Mesothelial cell of epicardium (in vitro differentiated cells): ENCODE data around the gene PLK4. TPM values are rescaled to one million over a fixed set of nuclear protein-coding genes. Genes with fewer than 3 reads are reported as not detected.

ENCODE experiments used
- DNase-seq, 2 experiments: peaks; one replicate each; pipeline ENCODE4 v3.0.0; 2021; ENCODE audit warnings: low spot score in 2 of 2; ENCODE audit not compliant: unreplicated experiment in 2 of 2
- H3K27ac Mint-ChIP-seq: 2 replicates; pipeline ENCODE4 v1.8.0; 2021; ENCODE audit warnings: mixed read lengths
- H3K27me3 Mint-ChIP-seq: 2 replicates; pipeline ENCODE4 v1.8.0; 2021; ENCODE audit warnings: low read depth, mixed read lengths
- H3K36me3 Mint-ChIP-seq: 2 replicates; pipeline ENCODE4 v1.8.0; 2021; ENCODE audit warnings: mixed read lengths
- H3K4me1 Mint-ChIP-seq: 2 replicates; pipeline ENCODE4 v1.8.0; 2021; ENCODE audit warnings: mixed read lengths
- H3K4me3 Mint-ChIP-seq: 2 replicates; pipeline ENCODE4 v1.8.0; 2021; ENCODE audit warnings: mild to moderate bottlenecking, moderate library complexity, mixed read lengths
- H3K9me3 Mint-ChIP-seq: 2 replicates; pipeline ENCODE4 v1.8.0; 2021; ENCODE audit warnings: mixed read lengths
- CTCF ChIP-seq: fragments of 200-600 bp; sonication (generic); IDR thresholded peaks from one replicate; pipeline ENCODE4 v1.5.0; 2021; ENCODE audit warnings: antibody characterized with exemption; ENCODE audit not compliant: unreplicated experiment
- total RNA-seq: library from RNA; stranded (reverse); gene quantifications from 3 replicates; pipeline ENCODE4 v1.2.1, GENCODE V29; 2021

The PLK4 gene
- total RNA-seq, 1 donor from 2014 or later: 14.1 TPM

GRCh38 chr4:127857641-127858040, 23.1 kb upstream of the PLK4 start:
- DNase-seq: no peak
- Mint-ChIP-seq H3K27ac (no peak overlapping the region), H3K4me1 (peaks cover 9% of the 10 kb centered on the region), H3K9me3 (peaks cover 58% of the 10 kb centered on the region), H3K4me3 (no peak overlapping the region), H3K36me3 (peaks cover 43% of the 10 kb centered on the region), H3K27me3 (no peaks in the 10 kb centered on the region)
- TF ChIP-seq CTCF: no peak

GRCh38 chr4:127868196-127868595, 12.5 kb upstream of the PLK4 start:
- no peak for TF ChIP-seq CTCF
- no peak for DNase-seq
- Mint-ChIP-seq H3K27ac (no peak overlapping the region), H3K4me1 (peaks cover 5% of the 10 kb centered on the region), H3K27me3 (no peaks in the 10 kb centered on the region), H3K4me3 (no peak overlapping the region), H3K36me3 (peaks cover 2% of the 10 kb centered on the region), H3K9me3 (peaks cover 7% of the 10 kb centered on the region)

- no peak for TF ChIP-seq CTCF
- no peaks in the 10 kb centered on the region for H3K27me3 Mint-ChIP-seq
- DNase-seq: no peak
- peaks cover 8% of the 10 kb centered on the region for H3K36me3 Mint-ChIP-seq
- H3K9me3 Mint-ChIP-seq: peaks cover 9% of the 10 kb centered on the region
- no peak overlapping the region for H3K4me3 Mint-ChIP-seq
- no peak overlapping the region for H3K27ac Mint-ChIP-seq
- H3K4me1 Mint-ChIP-seq: peaks cover 5% of the 10 kb centered on the region
These were observed 10.4 kb upstream of the PLK4 start for GRCh38 chr4:127870281-127870680.

GRCh38 chr4:127870688-127871087, 10.0 kb upstream of the PLK4 start:
- H3K9me3 Mint-ChIP-seq: peaks cover 9% of the 10 kb centered on the region
- TF ChIP-seq CTCF: no peak
- H3K4me1 Mint-ChIP-seq: peaks cover 5% of the 10 kb centered on the region
- no peaks in the 10 kb centered on the region for H3K27me3 Mint-ChIP-seq
- H3K27ac Mint-ChIP-seq: peak overlapping the region; percentile 7
- H3K36me3 Mint-ChIP-seq: peaks cover 8% of the 10 kb centered on the region
- no peak for DNase-seq
- no peak overlapping the region for H3K4me3 Mint-ChIP-seq

- peaks cover 8% of the 10 kb centered on the region for H3K36me3 Mint-ChIP-seq
These were observed 4.9 kb upstream of the PLK4 start for GRCh38 chr4:127875791-127876190.

More at GRCh38 chr4:127875791-127876190, 4.9 kb upstream of the PLK4 start:
- H3K9me3 Mint-ChIP-seq: peaks cover 5% of the 10 kb centered on the region
- H3K4me1 Mint-ChIP-seq: peaks cover 14% of the 10 kb centered on the region
- no peak for DNase-seq
- H3K4me3 Mint-ChIP-seq: no peak overlapping the region
- no peak overlapping the region for H3K27ac Mint-ChIP-seq
- H3K27me3 Mint-ChIP-seq: no peaks in the 10 kb centered on the region
- no peak for TF ChIP-seq CTCF
